Colonic mucosa (tissue), 4 donors: ENCODE results near the gene IRX5. TPM values are rescaled to one million over a fixed set of nuclear protein-coding genes. Genes with fewer than 3 reads are reported as not detected.

Experiments used
- DNase-seq: peaks from one replicate; pipeline ENCODE4 v3.0.0-alpha.2; 2020
- H3K27ac ChIP-seq: fragments of 200-600 bp; one replicate; pipeline ENCODE4 v1.8.0; 2021
- H3K27me3 ChIP-seq: fragments of 200-600 bp; one replicate; pipeline ENCODE4 v1.8.0; 2021
- H3K36me3 ChIP-seq: fragments of 200-600 bp; one replicate; pipeline ENCODE4 v1.8.0; 2021
- H3K4me1 ChIP-seq: fragments of 200-600 bp; one replicate; pipeline ENCODE4 v1.8.0; 2021; ENCODE audit warnings: mild to moderate bottlenecking
- H3K4me3 ChIP-seq: fragments of 200-600 bp; one replicate; pipeline ENCODE4 v1.8.0; 2021
- H3K9ac ChIP-seq, 2 donors: one replicate each; pipeline ENCODE4 v1.7.0; 2013; ENCODE audit warnings: control low read depth in 2 of 2, low read depth in 2 of 2, low read length in 2 of 2
- H3K9me3 ChIP-seq: fragments of 200-600 bp; one replicate; pipeline ENCODE4 v1.8.0; 2021
- intact Hi-C: fragments of 100-400 bp; cut with DNase I; formaldehyde crosslinking; loops from one replicate; pipeline ENCODE4 v1.14.1; 2022
- total RNA-seq, 2 donors: library from RNA; stranded (reverse); fragmentation: NEBNext Ultra II Directional in 1 of 2; extraction: Animal tissue kit (Norgen Biotek cat#: 25700) in 1 of 2; gene quantifications; one replicate each; pipeline ENCODE4 v1.2.1, GENCODE V29; 2021
- TF ChIP-seq, protein P1 (sequence below): fragments of 200-600 bp; IDR thresholded peaks from one replicate; pipeline ENCODE4 v1.8.0; 2022; ENCODE audit warnings: antibody characterized with exemption, mild to moderate bottlenecking
- donor health status: healthy.
- donor health status: DM: no; HTN: no; CAD: no.
- donor health status: DM: no; HTN: no; CAD: no.

Gene IRX5
- total RNA-seq, 2 donors from 2014 or later = 0.11 to 0.17 TPM

- no peak for DNase-seq
- Histone ChIP-seq H3K27me3 (peaks cover 88% of the 10 kb centered on the region), H3K27ac (no peak overlapping the region), H3K36me3 (no peaks in the 10 kb centered on the region), H3K9me3 (no peaks in the 10 kb centered on the region), H3K9ac (no peak overlapping the region), H3K4me1 (no peaks in the 10 kb centered on the region), H3K4me3 (no peak overlapping the region)
- intact Hi-C loops = loop anchor here (10.0 kb wide), 1 partner anchor 653 kb away; the partner anchor contains the start of gene IRX3
- TF ChIP-seq, protein P1, sequence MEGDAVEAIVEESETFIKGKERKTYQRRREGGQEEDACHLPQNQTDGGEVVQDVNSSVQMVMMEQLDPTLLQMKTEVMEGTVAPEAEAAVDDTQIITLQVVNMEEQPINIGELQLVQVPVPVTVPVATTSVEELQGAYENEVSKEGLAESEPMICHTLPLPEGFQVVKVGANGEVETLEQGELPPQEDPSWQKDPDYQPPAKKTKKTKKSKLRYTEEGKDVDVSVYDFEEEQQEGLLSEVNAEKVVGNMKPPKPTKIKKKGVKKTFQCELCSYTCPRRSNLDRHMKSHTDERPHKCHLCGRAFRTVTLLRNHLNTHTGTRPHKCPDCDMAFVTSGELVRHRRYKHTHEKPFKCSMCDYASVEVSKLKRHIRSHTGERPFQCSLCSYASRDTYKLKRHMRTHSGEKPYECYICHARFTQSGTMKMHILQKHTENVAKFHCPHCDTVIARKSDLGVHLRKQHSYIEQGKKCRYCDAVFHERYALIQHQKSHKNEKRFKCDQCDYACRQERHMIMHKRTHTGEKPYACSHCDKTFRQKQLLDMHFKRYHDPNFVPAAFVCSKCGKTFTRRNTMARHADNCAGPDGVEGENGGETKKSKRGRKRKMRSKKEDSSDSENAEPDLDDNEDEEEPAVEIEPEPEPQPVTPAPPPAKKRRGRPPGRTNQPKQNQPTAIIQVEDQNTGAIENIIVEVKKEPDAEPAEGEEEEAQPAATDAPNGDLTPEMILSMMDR = no peak
These were observed 7.1 kb downstream of the IRX5 start for GRCh38 chr16:54937671-54938211.

DNA sequence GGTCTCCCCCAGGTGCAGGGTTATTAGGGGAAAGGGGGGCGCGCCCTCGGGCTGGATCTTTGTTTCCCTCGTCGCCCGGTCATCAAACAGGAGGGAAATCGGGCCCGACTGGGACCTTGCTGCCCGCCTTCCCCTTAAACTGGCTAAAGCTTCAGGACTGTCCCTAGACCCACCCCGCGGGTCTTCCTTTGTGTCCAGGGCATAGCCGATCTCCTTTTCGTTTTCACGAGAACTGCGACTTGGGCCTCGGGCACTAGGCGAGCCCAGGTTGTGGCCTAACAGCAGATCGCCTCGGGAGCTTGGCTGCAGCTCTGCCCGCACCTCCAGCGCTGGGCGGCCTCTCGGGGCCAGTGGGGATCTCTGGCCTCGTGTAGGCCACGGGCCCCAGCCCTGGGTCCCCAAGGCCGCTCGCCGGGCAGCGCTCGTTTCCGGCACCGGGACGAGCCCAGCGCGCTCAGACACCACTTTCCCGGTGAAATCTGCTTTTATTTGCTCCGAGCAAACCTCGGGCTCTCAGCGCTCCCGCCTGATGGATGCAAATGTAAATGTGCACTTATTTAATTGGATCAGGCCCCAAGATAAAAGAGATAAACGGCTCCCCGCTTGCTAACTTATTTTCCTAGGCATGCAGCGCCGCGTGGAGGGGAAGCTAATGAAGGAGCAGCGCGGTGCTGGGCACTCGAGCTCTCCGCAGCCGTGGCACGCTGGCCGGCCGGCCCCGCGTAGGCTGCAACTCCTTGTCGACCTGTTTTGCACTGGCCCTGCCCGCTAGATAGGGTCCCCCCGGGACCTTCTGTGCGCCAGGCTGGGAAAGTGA lies 7.8 kb downstream of the IRX5 start:
- TF ChIP-seq, protein P1 = no peak
- Histone ChIP-seq H3K4me1 (no peaks in the 10 kb centered on the region), H3K27ac (no peak overlapping the region), H3K36me3 (no peaks in the 10 kb centered on the region), H3K9ac (no peak overlapping the region), H3K27me3 (peaks cover 81% of the 10 kb centered on the region), H3K9me3 (no peaks in the 10 kb centered on the region), H3K4me3 (no peak overlapping the region)
- no peak for DNase-seq
- intact Hi-C loops = loop anchor here (10.0 kb wide), 1 partner anchor 654 kb away; the partner anchor contains the start of gene IRX3

GRCh38 chr16:54939029-54939346 lies 8.3 kb downstream of the IRX5 start:
- no peak for DNase-seq
- no peaks in the 10 kb centered on the region for H3K4me1 ChIP-seq
- no peak overlapping the region for H3K9ac ChIP-seq
- H3K27ac ChIP-seq = no peak overlapping the region
- peaks cover 76% of the 10 kb centered on the region for H3K27me3 ChIP-seq
- H3K4me3 ChIP-seq = no peak overlapping the region
- no peaks in the 10 kb centered on the region for H3K9me3 ChIP-seq
- intact Hi-C loops = loop anchor here (10.0 kb wide), 1 partner anchor 654 kb away; the partner anchor contains the start of gene IRX3
- no peaks in the 10 kb centered on the region for H3K36me3 ChIP-seq
- TF ChIP-seq, protein P1 = no peak

- Histone ChIP-seq H3K4me3 (no peak overlapping the region), H3K4me1 (no peaks in the 10 kb centered on the region), H3K9ac (no peak overlapping the region), H3K36me3 (no peaks in the 10 kb centered on the region), H3K27ac (no peak overlapping the region), H3K9me3 (no peaks in the 10 kb centered on the region), H3K27me3 (peaks cover 69% of the 10 kb centered on the region)
- TF ChIP-seq, protein P1 = no peak
- DNase-seq = no peak
- intact Hi-C loops = loop anchor here (10.0 kb wide), 1 partner anchor 655 kb away; the partner anchor contains the start of gene IRX3
These were observed 9.0 kb downstream of the IRX5 start for GRCh38 chr16:54939510-54940278.

GRCh38 chr16:54940279-54940604 lies 9.6 kb downstream of the IRX5 start:
- TF ChIP-seq, protein P1 = no peak

More at GRCh38 chr16:54940279-54940604, 9.6 kb downstream of the IRX5 start:
- H3K27ac ChIP-seq = no peak overlapping the region
- H3K9ac ChIP-seq = no peak overlapping the region
- H3K9me3 ChIP-seq = no peaks in the 10 kb centered on the region
- no peaks in the 10 kb centered on the region for H3K4me1 ChIP-seq
- H3K36me3 ChIP-seq = no peaks in the 10 kb centered on the region
- intact Hi-C loops = no loop called here
- peaks cover 63% of the 10 kb centered on the region for H3K27me3 ChIP-seq
- DNase-seq = no peak
- H3K4me3 ChIP-seq = no peak overlapping the region
